Measurements from ENCODE around the gene AVP. TPM values are rescaled to one million over a fixed set of nuclear protein-coding genes. Genes with fewer than 3 reads are reported as not detected.

The AVP gene
- total RNA-seq, 1 donor from 2014 or later: not detected

DNA sequence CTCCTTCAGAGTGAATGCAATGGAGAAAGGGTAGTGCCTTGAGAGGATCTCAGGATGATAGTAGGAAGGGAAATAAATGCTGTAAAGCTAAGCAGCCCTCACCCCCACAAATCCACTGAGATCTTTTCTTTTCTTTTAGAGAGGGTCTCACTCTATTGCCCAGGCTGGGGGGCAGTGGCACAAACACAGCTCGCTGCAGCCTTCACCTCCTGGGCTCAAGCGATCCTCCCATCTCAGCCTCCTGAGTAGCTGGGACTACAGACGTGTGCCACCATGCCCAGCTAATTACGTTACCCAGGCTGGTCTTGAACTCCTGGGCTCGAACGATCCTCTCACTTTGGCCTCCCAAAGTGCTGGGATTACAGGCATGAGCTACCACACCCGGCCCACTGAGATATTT, 16.0 kb upstream of the AVP start:
- Mint-ChIP-seq H3K36me3 (ENCODE audit: low read depth, unreplicated experiment) (no peaks in the 10 kb centered on the region), H3K4me3 (ENCODE audit: unreplicated experiment) (no peak overlapping the region), H3K9me3 (ENCODE audit: unreplicated experiment) (no peaks in the 10 kb centered on the region), H3K27me3 (ENCODE audit: unreplicated experiment) (no peaks in the 10 kb centered on the region), H3K4me1 (ENCODE audit: unreplicated experiment) (peaks cover under 1% of the 10 kb centered on the region), H3K27ac (ENCODE audit: unreplicated experiment) (no peak overlapping the region)
- no peak for DNase-seq (ENCODE audit: low spot score)
- TF ChIP-seq CTCF (IDR thresholded peaks at IDR 0.05; ENCODE audit: unreplicated experiment): no peak

DNA sequence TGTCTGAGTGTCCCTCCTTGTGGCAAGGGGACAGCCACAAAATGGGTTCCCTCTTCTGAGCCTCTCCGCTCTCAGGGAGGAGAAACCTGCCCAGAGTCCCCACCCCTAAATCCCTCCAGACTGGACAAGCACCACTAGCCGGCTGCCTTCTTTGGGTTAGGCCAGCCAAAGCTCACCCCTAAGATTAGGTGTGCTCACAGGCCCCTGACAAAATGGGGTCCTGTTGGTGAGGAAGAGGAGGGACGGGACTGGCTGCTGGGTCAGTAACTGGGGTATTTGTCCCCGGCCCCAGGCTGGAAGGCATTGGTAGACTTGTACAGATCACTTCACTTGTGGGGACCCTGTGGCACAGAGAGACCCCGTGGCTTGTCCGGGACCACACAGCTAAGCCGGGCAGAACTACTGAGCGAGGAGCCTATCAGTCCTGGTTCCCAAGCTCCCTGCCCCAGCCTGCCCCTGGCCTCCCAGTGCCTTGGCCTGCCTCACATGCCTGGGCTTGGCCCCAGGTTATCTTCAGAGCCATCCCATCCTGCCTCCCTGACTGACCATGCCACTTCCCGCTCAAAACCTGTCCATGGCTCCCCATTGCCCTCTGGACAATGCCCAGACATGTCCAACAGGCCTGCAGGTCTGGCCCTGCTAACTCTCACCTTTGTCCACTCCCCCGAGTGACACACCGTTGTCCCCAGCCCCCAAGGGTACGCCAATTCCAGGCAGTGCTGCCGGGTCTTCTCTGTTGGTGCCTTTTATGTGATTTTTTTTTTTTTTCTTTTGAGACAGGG, 10.5 kb upstream of the AVP start:
- peaks cover 3% of the 10 kb centered on the region for H3K36me3 Mint-ChIP-seq (ENCODE audit: low read depth, unreplicated experiment)
- no peak overlapping the region for H3K4me3 Mint-ChIP-seq (ENCODE audit: unreplicated experiment)
- H3K9me3 Mint-ChIP-seq (ENCODE audit: unreplicated experiment): no peaks in the 10 kb centered on the region
- H3K27ac Mint-ChIP-seq (ENCODE audit: unreplicated experiment): no peak overlapping the region
- peaks cover 5% of the 10 kb centered on the region for H3K4me1 Mint-ChIP-seq (ENCODE audit: unreplicated experiment)
- TF ChIP-seq CTCF (IDR thresholded peaks at IDR 0.05; ENCODE audit: unreplicated experiment): no peak
- H3K27me3 Mint-ChIP-seq (ENCODE audit: unreplicated experiment): peaks cover 3% of the 10 kb centered on the region
- no peak for DNase-seq (ENCODE audit: low spot score)

GRCh38 chr20:3093861-3094361, 9.4 kb upstream of the AVP start:
- no peaks in the 10 kb centered on the region for H3K9me3 Mint-ChIP-seq (ENCODE audit: unreplicated experiment)
- peaks cover 3% of the 10 kb centered on the region for H3K36me3 Mint-ChIP-seq (ENCODE audit: low read depth, unreplicated experiment)
- peaks cover 5% of the 10 kb centered on the region for H3K4me1 Mint-ChIP-seq (ENCODE audit: unreplicated experiment)
- no peak overlapping the region for H3K27ac Mint-ChIP-seq (ENCODE audit: unreplicated experiment)
- no peak for DNase-seq (ENCODE audit: low spot score)
- TF ChIP-seq CTCF (IDR thresholded peaks at IDR 0.05; ENCODE audit: unreplicated experiment): no peak
- no peak overlapping the region for H3K4me3 Mint-ChIP-seq (ENCODE audit: unreplicated experiment)
- peaks cover 3% of the 10 kb centered on the region for H3K27me3 Mint-ChIP-seq (ENCODE audit: unreplicated experiment)

GRCh38 chr20:3092611-3093379, 8.3 kb upstream of the AVP start:
- no peak for TF ChIP-seq CTCF (IDR thresholded peaks at IDR 0.05; ENCODE audit: unreplicated experiment)
- H3K27me3 Mint-ChIP-seq (ENCODE audit: unreplicated experiment): peaks cover 3% of the 10 kb centered on the region
- H3K9me3 Mint-ChIP-seq (ENCODE audit: unreplicated experiment): no peaks in the 10 kb centered on the region
- peak overlapping the region; percentile 48 for H3K27ac Mint-ChIP-seq (ENCODE audit: unreplicated experiment)
- peak overlapping the region; percentile 87 for H3K4me3 Mint-ChIP-seq (ENCODE audit: unreplicated experiment)
- DNase-seq (ENCODE audit: low spot score): no peak
- peaks cover 3% of the 10 kb centered on the region for H3K36me3 Mint-ChIP-seq (ENCODE audit: low read depth, unreplicated experiment)
- H3K4me1 Mint-ChIP-seq (ENCODE audit: unreplicated experiment): peaks cover 5% of the 10 kb centered on the region

GRCh38 chr20:3090565-3090964, 6.0 kb upstream of the AVP start:
- Mint-ChIP-seq H3K27ac (ENCODE audit: unreplicated experiment) (no peak overlapping the region), H3K4me1 (ENCODE audit: unreplicated experiment) (peaks cover 5% of the 10 kb centered on the region), H3K9me3 (ENCODE audit: unreplicated experiment) (no peaks in the 10 kb centered on the region), H3K36me3 (ENCODE audit: low read depth, unreplicated experiment) (peaks cover 3% of the 10 kb centered on the region), H3K27me3 (ENCODE audit: unreplicated experiment) (peaks cover 3% of the 10 kb centered on the region), H3K4me3 (ENCODE audit: unreplicated experiment) (no peak overlapping the region)
- DNase-seq (ENCODE audit: low spot score): no peak
- TF ChIP-seq CTCF (IDR thresholded peaks at IDR 0.05; ENCODE audit: unreplicated experiment): no peak

Data from endothelial cell (in vitro differentiated cells).